HEK293 (cell line): ENCODE results near the gene CCDC87.

Experiments used
- ZBTB49 ChIP-seq: fragments of 450-650 bp; formaldehyde crosslinking; IDR thresholded peaks from 2 replicates; pipeline ENCODE4 v1.5.1; 2016; ENCODE audit warnings: missing biosample characterization, missing genetic modification characterization, low read depth
- ZNF341 ChIP-seq: fragments of 450-650 bp; formaldehyde crosslinking; IDR thresholded peaks from 2 replicates; pipeline ENCODE4; 2016; ENCODE audit warnings: low read depth, missing biosample characterization, missing genetic modification characterization
- TF ChIP-seq, protein P1 (sequence below): fragments of 450-650 bp; formaldehyde crosslinking; IDR thresholded peaks from 2 replicates; pipeline ENCODE4 v1.5.1; 2016; ENCODE audit warnings: missing biosample characterization, missing genetic modification characterization
- TF ChIP-seq, protein P2 (sequence below): fragments of 450-650 bp; formaldehyde crosslinking; IDR thresholded peaks from 2 replicates; pipeline ENCODE4 v1.5.1; 2016; ENCODE audit warnings: missing biosample characterization, missing genetic modification characterization
- TF ChIP-seq, protein P3 (sequence below): fragments of 450-650 bp; formaldehyde crosslinking; IDR thresholded peaks from 2 replicates; pipeline ENCODE4 v1.5.1; 2016; ENCODE audit warnings: missing biosample characterization, missing genetic modification characterization

GRCh38 chr11:66570850-66571180, 22.0 kb downstream of the CCDC87 start:
- TF ChIP-seq, protein P1, sequence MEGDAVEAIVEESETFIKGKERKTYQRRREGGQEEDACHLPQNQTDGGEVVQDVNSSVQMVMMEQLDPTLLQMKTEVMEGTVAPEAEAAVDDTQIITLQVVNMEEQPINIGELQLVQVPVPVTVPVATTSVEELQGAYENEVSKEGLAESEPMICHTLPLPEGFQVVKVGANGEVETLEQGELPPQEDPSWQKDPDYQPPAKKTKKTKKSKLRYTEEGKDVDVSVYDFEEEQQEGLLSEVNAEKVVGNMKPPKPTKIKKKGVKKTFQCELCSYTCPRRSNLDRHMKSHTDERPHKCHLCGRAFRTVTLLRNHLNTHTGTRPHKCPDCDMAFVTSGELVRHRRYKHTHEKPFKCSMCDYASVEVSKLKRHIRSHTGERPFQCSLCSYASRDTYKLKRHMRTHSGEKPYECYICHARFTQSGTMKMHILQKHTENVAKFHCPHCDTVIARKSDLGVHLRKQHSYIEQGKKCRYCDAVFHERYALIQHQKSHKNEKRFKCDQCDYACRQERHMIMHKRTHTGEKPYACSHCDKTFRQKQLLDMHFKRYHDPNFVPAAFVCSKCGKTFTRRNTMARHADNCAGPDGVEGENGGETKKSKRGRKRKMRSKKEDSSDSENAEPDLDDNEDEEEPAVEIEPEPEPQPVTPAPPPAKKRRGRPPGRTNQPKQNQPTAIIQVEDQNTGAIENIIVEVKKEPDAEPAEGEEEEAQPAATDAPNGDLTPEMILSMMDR (tag by site-specific recombination) = no peak
- TF ChIP-seq, protein P2, sequence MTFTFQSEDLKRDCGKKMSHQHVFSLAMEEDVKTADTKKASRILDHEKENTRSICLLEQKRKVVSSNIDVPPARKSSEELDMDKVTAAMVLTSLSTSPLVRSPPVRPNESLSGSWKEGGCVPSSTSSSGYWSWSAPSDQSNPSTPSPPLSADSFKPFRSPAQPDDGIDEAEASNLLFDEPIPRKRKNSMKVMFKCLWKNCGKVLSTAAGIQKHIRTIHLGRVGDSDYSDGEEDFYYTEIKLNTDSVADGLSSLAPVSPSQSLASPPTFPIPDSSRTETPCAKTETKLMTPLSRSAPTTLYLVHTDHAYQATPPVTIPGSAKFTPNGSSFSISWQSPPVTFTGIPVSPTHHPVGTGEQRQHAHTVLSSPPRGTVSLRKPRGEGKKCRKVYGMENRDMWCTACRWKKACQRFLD (tag by site-specific recombination) = no peak
- TF ChIP-seq, protein P3, sequence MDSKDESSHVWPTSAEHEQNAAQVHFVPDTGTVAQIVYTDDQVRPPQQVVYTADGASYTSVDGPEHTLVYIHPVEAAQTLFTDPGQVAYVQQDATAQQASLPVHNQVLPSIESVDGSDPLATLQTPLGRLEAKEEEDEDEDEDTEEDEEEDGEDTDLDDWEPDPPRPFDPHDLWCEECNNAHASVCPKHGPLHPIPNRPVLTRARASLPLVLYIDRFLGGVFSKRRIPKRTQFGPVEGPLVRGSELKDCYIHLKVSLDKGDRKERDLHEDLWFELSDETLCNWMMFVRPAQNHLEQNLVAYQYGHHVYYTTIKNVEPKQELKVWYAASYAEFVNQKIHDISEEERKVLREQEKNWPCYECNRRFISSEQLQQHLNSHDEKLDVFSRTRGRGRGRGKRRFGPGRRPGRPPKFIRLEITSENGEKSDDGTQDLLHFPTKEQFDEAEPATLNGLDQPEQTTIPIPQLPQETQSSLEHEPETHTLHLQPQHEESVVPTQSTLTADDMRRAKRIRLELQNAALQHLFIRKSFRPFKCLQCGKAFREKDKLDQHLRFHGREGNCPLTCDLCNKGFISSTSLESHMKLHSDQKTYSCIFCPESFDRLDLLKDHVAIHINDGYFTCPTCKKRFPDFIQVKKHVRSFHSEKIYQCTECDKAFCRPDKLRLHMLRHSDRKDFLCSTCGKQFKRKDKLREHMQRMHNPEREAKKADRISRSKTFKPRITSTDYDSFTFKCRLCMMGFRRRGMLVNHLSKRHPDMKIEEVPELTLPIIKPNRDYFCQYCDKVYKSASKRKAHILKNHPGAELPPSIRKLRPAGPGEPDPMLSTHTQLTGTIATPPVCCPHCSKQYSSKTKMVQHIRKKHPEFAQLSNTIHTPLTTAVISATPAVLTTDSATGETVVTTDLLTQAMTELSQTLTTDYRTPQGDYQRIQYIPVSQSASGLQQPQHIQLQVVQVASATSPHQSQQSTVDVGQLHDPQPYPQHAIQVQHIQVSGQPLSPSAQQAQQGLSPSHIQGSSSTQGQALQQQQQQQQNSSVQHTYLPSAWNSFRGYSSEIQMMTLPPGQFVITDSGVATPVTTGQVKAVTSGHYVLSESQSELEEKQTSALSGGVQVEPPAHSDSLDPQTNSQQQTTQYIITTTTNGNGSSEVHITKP (tag by site-specific recombination) = no peak
- no peak for TF ChIP-seq ZBTB49 (tag by site-specific recombination)
- no peak for TF ChIP-seq ZNF341 (tag by site-specific recombination)
